H1 (cell line): ENCODE results near the gene ARL2BP. TPM values are rescaled to one million over a fixed set of nuclear protein-coding genes. Genes with fewer than 3 reads are reported as not detected.

Experiments used
- CTCF ChIA-PET: fragments of 300-600 bp; sonication (Branson Sonifier 250); formaldehyde crosslinking; loops from one replicate; lab custom pipeline; 2021; ENCODE audit not compliant: partially characterized antibody; lab: Charles Lee
- POLR2A ChIA-PET: fragments of 300-600 bp; sonication (Branson Sonifier 250); formaldehyde crosslinking; loops from one replicate; lab custom pipeline; 2021; ENCODE audit warnings: inconsistent platforms; ENCODE audit not compliant: partially characterized antibody; lab: Charles Lee
- DNase-seq, 2 experiments: peaks; one replicate each; pipeline versions ENCODE4 v3.0.0 to v3.0.0-alpha.2; 2010 to 2022; ENCODE audit warnings: low spot score in 2 of 2, low read depth in 1 of 2, mixed read lengths in 1 of 2
- FAIRE-seq: peaks from 2 replicates; lab custom pipeline; 2011; peaks lifted over from hg19 to GRCh38; lab: Jason Lieb, UNC
- H2AFZ ChIP-seq: 2 replicates; pipeline ENCODE4 v1.8.1; 2012; ENCODE audit warnings: low read length, inconsistent platforms
- H2AK5ac ChIP-seq: 2 replicates; pipeline ENCODE4 v1.6.1; 2013; ENCODE audit warnings: low read depth, low read length
- H2BK120ac ChIP-seq: replicated peaks from 2 replicates; pipeline ENCODE3; 2013; ENCODE audit warnings: low read depth, low read length, inconsistent platforms
- H2BK12ac ChIP-seq: 2 replicates; pipeline ENCODE4 v1.6.1; 2013; ENCODE audit warnings: low read depth, low read length
- H2BK15ac ChIP-seq: 2 replicates; pipeline ENCODE4 v1.6.1; 2013; ENCODE audit warnings: low read length
- H2BK20ac ChIP-seq: 2 replicates; pipeline ENCODE4 v1.6.1; 2013; ENCODE audit warnings: low read length
- H2BK5ac ChIP-seq: 2 replicates; pipeline ENCODE4 v1.6.1; 2013; ENCODE audit warnings: low read depth, low read length
- H3K14ac ChIP-seq: 2 replicates; pipeline ENCODE4 v1.6.1; 2013; ENCODE audit warnings: inconsistent platforms; ENCODE audit not compliant: insufficient read length
- H3K18ac ChIP-seq: 2 replicates; pipeline ENCODE4 v1.6.1; 2013; ENCODE audit warnings: low read length; ENCODE audit errors: extremely low read depth
- H3K23ac ChIP-seq: 2 replicates; pipeline ENCODE4 v1.6.1; 2013; ENCODE audit warnings: inconsistent platforms; ENCODE audit not compliant: insufficient read length
- H3K23me2 ChIP-seq: 2 replicates; pipeline ENCODE4 v1.6.1; 2013; ENCODE audit warnings: low read depth, low read length
- H3K27ac ChIP-seq: 2 replicates; pipeline ENCODE4 v1.6.1; 2011; ENCODE audit warnings: low read depth, low read length, inconsistent platforms
- H3K27me3 ChIP-seq, 4 experiments: replicated peaks in 1 of 4; 1 replicate in 1 of 4; 2 replicates in 3 of 4; pipeline versions ENCODE4 v1.6.1 to v1.8.1; 2011 to 2013; ENCODE audit warnings: low read length in 3 of 4, mild to moderate bottlenecking in 3 of 4, inconsistent platforms in 2 of 4, mixed read lengths in 2 of 4, moderate library complexity in 1 of 4; ENCODE audit not compliant: control insufficient read depth in 3 of 4, insufficient read depth in 3 of 4; ENCODE audit errors: extremely low read depth in 1 of 4
- H3K36me3 ChIP-seq, 4 experiments: 2 replicates each; pipeline versions ENCODE4 v1.6.1 to v1.8.1; 2011 to 2013; ENCODE audit warnings: mild to moderate bottlenecking in 4 of 4, low read length in 3 of 4, moderate library complexity in 2 of 4, control low read depth in 1 of 4, inconsistent platforms in 1 of 4; ENCODE audit not compliant: insufficient read depth in 4 of 4, control insufficient read depth in 2 of 4
- H3K4ac ChIP-seq: replicated peaks from 2 replicates; pipeline ENCODE3; 2013; ENCODE audit warnings: low read length, low read depth, mixed read lengths, inconsistent platforms; ENCODE audit not compliant: insufficient read length
- H3K4me1 ChIP-seq, 4 experiments: replicated peaks in 1 of 4; 1 replicate in 1 of 4; 2 replicates in 3 of 4; pipeline versions ENCODE4 v1.6.1 to v1.8.1; 2011 to 2013; ENCODE audit warnings: low read length in 3 of 4, inconsistent platforms in 2 of 4, mixed read lengths in 1 of 4; ENCODE audit not compliant: insufficient read depth in 4 of 4, control insufficient read depth in 3 of 4
- H3K4me2 ChIP-seq, 2 experiments: 2 replicates each; pipeline versions ENCODE4 v1.6.1 to v1.8.1; 2011 to 2013; ENCODE audit warnings: low read depth in 2 of 2, low read length in 2 of 2, control low read depth in 1 of 2, inconsistent platforms in 1 of 2, mild to moderate bottlenecking in 1 of 2; ENCODE audit not compliant: insufficient read depth in 1 of 2
- H3K4me3 ChIP-seq, 4 experiments: fragments of 200-600, 300-600 bp in 1 of 4; sonication (generic), shearing (Covaris generic), sonication (Bioruptor Twin) in 1 of 4; 2 replicates each; pipeline versions ENCODE4 v1.5.1 to v1.8.1; 2011 to 2016; ENCODE audit warnings: low read length in 4 of 4, low read depth in 3 of 4, control low read depth in 2 of 4, inconsistent platforms in 2 of 4, mild to moderate bottlenecking in 2 of 4, mixed read lengths in 1 of 4, moderate library complexity in 1 of 4; ENCODE audit not compliant: insufficient read depth in 2 of 4; ENCODE audit errors: extremely low read depth in 1 of 4
- H3K56ac ChIP-seq: replicated peaks from 2 replicates; pipeline ENCODE3; 2013; ENCODE audit warnings: low read depth, mild to moderate bottlenecking, mixed read lengths, low read length, inconsistent platforms; ENCODE audit not compliant: insufficient read length
- H3K79me1 ChIP-seq: 2 replicates; pipeline ENCODE4 v1.6.1; 2013; ENCODE audit warnings: low read depth, low read length, control low read depth
- H3K79me2 ChIP-seq, 2 experiments: 2 replicates each; pipeline versions ENCODE4 v1.6.1 to v1.8.1; 2012 to 2013; ENCODE audit warnings: low read length in 2 of 2, mild to moderate bottlenecking in 2 of 2, inconsistent platforms in 1 of 2; ENCODE audit not compliant: insufficient read depth in 2 of 2, control insufficient read depth in 1 of 2
- H3K9ac ChIP-seq, 4 experiments: replicated peaks in 1 of 4; 1 replicate in 1 of 4; 2 replicates in 3 of 4; pipeline versions ENCODE4 v1.6.1 to v1.8.1; 2011 to 2013; ENCODE audit warnings: low read depth in 3 of 4, low read length in 3 of 4, control low read depth in 2 of 4, mild to moderate bottlenecking in 2 of 4, moderate library complexity in 2 of 4, inconsistent platforms in 1 of 4; ENCODE audit errors: extremely low read depth in 1 of 4
- H3K9me3 ChIP-seq, 2 experiments: 2 replicates each; pipeline versions ENCODE4 v1.6.1 to v1.8.1; 2012 to 2013; ENCODE audit warnings: mild to moderate bottlenecking in 2 of 2, moderate library complexity in 2 of 2, control low read depth in 1 of 2, inconsistent platforms in 1 of 2, low read depth in 1 of 2, low read length in 1 of 2, mixed read lengths in 1 of 2; ENCODE audit not compliant: insufficient read depth in 2 of 2
- H4K20me1 ChIP-seq, 2 experiments: replicated peaks in 1 of 2; 2 replicates each; pipeline versions ENCODE3 to v1.8.1; 2011 to 2013; ENCODE audit warnings: inconsistent platforms in 2 of 2, low read length in 2 of 2, mild to moderate bottlenecking in 1 of 2; ENCODE audit not compliant: insufficient read depth in 2 of 2, control insufficient read depth in 1 of 2
- H4K5ac ChIP-seq: 2 replicates; pipeline ENCODE4 v1.6.1; 2013; ENCODE audit warnings: low read length, low read depth, mixed read lengths, inconsistent platforms; ENCODE audit not compliant: insufficient read length
- H4K8ac ChIP-seq: 2 replicates; pipeline ENCODE4 v1.8.0; 2013; ENCODE audit warnings: mild to moderate bottlenecking, moderate library complexity, low read length, inconsistent platforms; ENCODE audit not compliant: insufficient read depth; ENCODE audit errors: extremely low read depth
- H4K91ac ChIP-seq: replicated peaks from 2 replicates; pipeline ENCODE3; 2013; ENCODE audit warnings: low read length, mixed read lengths, inconsistent platforms; ENCODE audit not compliant: insufficient read length
- BACH1 ChIP-seq: IDR thresholded peaks from 2 replicates; pipeline ENCODE4 v1.6.1; 2012; ENCODE audit warnings: low read length, improper control_type of control experiment
- CTCF ChIP-seq, 3 experiments: IDR thresholded peaks; 1 replicate in 2 of 3; 2 replicates in 1 of 3; pipeline versions ENCODE4 v1.5.1 to v1.6.1; 2011; ENCODE audit warnings: low read length in 3 of 3, mild to moderate bottlenecking in 3 of 3, inconsistent platforms in 2 of 3, low read depth in 1 of 3, moderate library complexity in 1 of 3; ENCODE audit not compliant: insufficient read depth in 1 of 3; ENCODE audit errors: control extremely low read depth in 1 of 3
- WGBS, 2 experiments: shearing (Covaris generic) in 1 of 2; methylation state at CpG; one replicate each; pipeline versions ENCODE4 v1.1.6 to v1.1.7; 2013 to 2015; ENCODE audit warnings: low lambda C conversion rate in 2 of 2, mixed read lengths in 2 of 2, inconsistent platforms in 1 of 2, low coverage in 1 of 2, missing lambda C conversion rate in 1 of 2; ENCODE audit not compliant: insufficient replicate concordance in 2 of 2, insufficient coverage in 1 of 2, insufficient read length in 1 of 2; ENCODE audit errors: extremely low coverage in 1 of 2, missing lambda C conversion rate in 1 of 2; 5-methylcytosine and 5-hydroxymethylcytosine counted together
- polyA plus RNA-seq, 7 experiments: library from polyadenylated mRNA; depleted of rRNA in 3 of 7; stranded (reverse) in 5 of 7; unstranded in 2 of 7; fragments of >200 nt in 5 of 7; fragments of 200-250 nt in 2 of 7; gene quantifications; 1 replicate in 5 of 7; 2 replicates in 1 of 7; 4 replicates in 1 of 7; pipeline versions ENCODE4 v1.2.1 to v1.2.3, GENCODE V29; 2011 to 2013; ENCODE audit warnings: missing spikeins in 2 of 7, mixed read lengths in 2 of 7
- total RNA-seq: library from RNA; stranded (reverse); fragmentation: NEBNext Ultra II Directional; extraction: Animal tissue kit (Norgen Biotek cat#: 25700); gene quantifications from 2 replicates; pipeline ENCODE4 v1.2.1, GENCODE V29; 2021

ARL2BP gene
- total and polyA plus RNA-seq, 2 of the 8 experiments (the other 6 are each of a cell fraction or from before 2014, with no cell fraction given): 13.6 to 18.3 TPM

DNA sequence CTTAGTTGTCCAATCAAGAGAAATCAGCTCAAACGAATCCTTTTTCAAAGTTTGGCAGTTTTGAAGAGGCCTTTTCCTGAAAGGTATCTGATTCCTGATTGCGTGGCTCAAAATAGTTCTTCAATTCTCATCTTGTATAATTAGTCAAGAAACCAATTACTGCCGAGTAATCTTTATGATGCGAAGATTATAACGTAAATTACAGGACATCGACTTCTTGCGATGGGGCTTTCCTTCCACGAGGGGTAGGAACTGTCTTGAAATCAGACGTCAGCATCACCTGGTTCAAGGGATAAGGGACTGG, 644 bp upstream of the ARL2BP start:
- Histone ChIP-seq H2BK5ac (no peak overlapping the region), H4K8ac (no peak overlapping the region; the same call in 1 of the 2 replicates), H3K79me1 (no peaks in the 10 kb centered on the region; the same call in 1 of the 2 replicates), H3K9ac (peak overlapping the region in 3 of 4 experiments; percentile 36 to 54 (median 39); a peak in 2 of 7 replicates), H3K79me2 (no peaks in the 10 kb centered on the region), H2AFZ (peak overlapping the region; percentile 99), H3K4me3 (peak overlapping the region; percentile 46 to 78 (median 63)), H2BK12ac (no peak overlapping the region), H4K20me1 (peaks cover 0 to 2% of the 10 kb centered on the region in 2 experiments), H3K14ac (no peak overlapping the region), H2AK5ac (no peak overlapping the region), H2BK120ac (no peak overlapping the region), H3K56ac (peak overlapping the region; percentile 9), H4K91ac (no peak overlapping the region), H3K23me2 (peaks cover 3% of the 10 kb centered on the region), H3K36me3 (no peaks in the 10 kb centered on the region), H3K4me2 (peak overlapping the region; percentile 55 to 66), H3K4me1 (no peaks in the 10 kb centered on the region; a peak in 1 of 7 replicates), H2BK15ac (no peak overlapping the region), H3K27me3 (no peaks in the 10 kb centered on the region), H3K9me3 (no peaks in the 10 kb centered on the region), H4K5ac (peak overlapping the region; percentile 73), H3K18ac (no peak overlapping the region), H2BK20ac (no peak overlapping the region), H3K4ac (no peak overlapping the region), H3K23ac (no peak overlapping the region), H3K27ac (no peak overlapping the region)
- WGBS, 2 experiments: 15% methylated on average over 9 of the region's 9 CpGs; no CpG with 5 or more reads in 1 of the 2 experiments
- FAIRE-seq: peak; percentile 86
- ChIA-PET CTCF (interaction anchor here (1.0 to 2.5 kb wide), 6 partner anchors 15 to 174 kb away, joined by 3 to 7 read pairs (median 4); partner anchors contain the start of gene CPNE2), POLR2A (interaction anchor here (1.0 to 1.8 kb wide), 3 partner anchors 12 to 59 kb away, joined by 3 to 6 read pairs (median 5); partner anchors contain the start of gene PSME3IP1)
- 0 out of 2 replicates have a peak, but pooled peaks have one; percentile 10 for TF ChIP-seq BACH1
- no peak for TF ChIP-seq CTCF (IDR thresholded peaks at IDR 0.05; ENCODE audit: control extremely low read depth in 1 of 3, insufficient read depth in 1 of 3, low read depth in 1 of 3, low read length in 3 of 3)
- no peak for DNase-seq
